ENCODE data around the gene ASTN2.

ASTN2 gene

DNA sequence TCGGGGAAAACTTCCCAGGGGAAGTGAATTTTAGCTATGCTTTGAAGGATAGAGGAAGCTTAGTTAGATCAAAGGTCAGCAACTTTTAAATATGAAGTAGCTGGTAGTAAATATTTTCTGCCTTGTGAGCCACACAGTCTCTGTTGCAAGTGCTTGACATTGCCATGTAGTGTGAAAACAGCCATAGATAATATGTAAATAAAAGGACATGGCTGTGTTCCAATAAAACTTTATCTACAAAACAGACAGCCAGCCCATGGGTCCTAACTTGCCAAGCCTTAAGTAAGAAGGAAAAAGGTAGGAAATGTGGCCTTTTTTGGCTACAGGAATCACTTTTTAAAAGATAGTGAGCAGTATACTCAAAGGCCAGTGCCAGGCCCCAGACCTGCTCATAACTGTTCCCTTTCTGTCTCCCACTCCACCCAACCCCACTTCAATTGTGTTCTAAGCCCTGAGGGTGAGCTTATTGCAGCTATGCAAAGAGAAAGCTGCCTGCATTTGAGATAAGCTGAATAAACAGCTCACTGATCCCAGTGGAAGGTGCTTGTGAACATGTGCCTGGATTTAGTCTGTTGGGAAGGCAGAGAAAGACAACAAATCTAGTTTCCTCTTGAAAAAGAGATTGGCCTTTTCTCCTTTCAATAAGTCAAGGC is 840.7 kb downstream of the ASTN2 start:
- no peak for DNase-seq (ENCODE audit: low read depth, low spot score)

DNA sequence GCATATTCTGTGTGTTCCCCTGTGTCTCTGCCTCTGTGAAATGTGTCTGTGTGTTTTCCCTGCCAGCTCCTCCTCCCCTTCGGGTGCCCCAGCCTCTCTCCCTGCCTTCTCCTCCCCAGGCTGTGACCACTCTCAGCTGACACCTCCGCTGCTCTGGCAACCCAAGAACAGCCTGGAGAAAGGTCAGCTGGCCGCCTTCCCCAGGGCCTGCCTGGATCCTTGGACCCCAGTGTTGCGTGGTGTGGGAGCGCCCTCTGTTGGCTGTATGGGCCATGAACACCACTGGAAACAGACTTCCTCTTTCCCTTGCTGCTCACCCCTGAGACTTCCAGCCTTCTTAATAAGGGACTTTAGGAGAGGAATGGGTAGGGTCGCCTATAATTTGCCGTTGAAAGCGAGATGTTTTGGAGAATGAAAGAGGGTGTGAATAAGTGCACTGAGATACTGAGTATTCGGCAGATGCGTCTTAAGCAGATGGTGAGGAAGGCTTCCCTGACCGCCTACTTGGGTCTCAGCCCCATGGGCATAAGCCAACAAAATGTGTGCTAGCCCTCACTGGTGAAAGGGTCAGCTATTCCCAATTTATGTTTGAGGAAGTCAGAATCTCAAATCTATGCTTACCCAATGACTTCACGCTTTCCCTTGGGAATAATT is 842.6 kb downstream of the ASTN2 start:
- peak; percentile 67 for DNase-seq (ENCODE audit: low read depth, low spot score)

DNA sequence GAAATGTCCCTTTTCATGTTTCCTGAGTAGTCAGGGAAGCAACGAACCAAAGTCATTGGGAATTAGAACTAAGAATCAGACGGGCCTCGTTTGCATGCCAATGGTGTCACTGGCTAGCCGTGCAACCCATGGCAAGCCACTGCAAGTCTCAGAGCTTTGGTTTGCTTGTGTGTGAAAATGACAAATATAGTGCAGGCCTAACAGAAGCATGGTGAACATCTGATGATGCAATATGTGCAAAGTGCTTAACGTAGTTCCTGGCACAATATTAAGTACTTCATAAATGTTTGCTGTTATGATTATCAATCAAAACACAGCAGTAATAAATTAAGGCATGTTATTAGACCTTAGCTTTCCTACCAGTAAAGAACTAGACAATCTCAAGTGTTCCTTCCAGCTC is 845.7 kb downstream of the ASTN2 start:
- DNase-seq (ENCODE audit: low read depth, low spot score): no peak

DNA sequence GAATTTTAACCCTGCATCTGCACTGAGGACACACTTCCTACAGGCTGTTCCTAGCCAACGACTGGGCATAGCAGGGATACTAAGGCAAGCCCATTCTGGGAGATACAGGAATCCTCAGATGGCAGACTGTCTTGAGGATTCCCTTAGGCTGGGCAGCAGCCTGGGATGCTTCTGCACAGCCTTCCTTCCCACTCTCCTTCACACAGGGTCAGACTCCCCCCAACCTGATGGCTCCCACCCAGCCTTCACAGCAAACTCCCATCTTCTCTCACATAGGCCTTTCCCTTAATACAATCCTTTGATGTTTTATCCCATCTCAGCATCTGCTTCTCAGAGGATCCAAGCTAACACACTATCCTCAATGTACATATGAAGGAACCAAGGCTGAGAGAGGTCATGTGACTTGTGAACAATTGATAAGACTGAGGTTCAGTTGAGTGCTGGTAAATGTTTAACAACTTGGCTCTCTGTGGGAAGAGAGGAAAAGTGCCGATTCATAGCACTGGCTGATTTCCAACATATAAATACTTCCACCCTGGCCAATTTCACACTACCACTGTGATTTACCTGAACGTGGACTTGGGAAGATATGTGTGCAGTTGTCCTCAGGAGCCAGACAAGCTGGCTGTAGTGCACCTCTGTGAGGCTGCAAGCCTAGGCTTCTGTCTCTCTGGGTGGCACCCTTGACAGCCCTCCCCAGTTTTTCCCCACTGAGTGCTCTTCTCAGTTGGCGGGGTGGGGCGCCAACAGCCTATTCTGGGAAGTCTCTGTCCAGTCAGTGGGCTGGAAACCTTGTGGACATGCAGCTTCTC is 848.0 kb downstream of the ASTN2 start:
- DNase-seq (ENCODE audit: low read depth, low spot score): no peak

DNA sequence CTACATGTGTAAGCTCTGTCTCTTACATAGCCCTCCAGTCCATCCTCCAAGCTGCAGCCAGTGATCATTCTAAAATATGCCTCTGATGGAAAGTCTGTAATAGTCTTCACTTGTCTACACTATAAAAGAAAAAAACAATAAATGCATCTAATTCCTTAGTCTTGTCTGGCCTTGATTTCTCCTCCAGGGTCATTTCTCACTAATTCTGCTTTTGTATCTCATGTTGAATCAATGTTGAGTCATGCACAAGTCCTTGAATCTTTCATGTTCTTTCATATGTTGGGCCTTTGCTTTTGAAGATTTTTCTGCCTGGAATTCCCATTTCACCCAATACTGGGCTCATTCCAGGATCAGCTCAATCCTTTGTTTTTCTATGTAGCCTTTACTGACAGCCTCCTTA is 848.9 kb downstream of the ASTN2 start:
- no peak for DNase-seq (ENCODE audit: low read depth, low spot score)

DNA sequence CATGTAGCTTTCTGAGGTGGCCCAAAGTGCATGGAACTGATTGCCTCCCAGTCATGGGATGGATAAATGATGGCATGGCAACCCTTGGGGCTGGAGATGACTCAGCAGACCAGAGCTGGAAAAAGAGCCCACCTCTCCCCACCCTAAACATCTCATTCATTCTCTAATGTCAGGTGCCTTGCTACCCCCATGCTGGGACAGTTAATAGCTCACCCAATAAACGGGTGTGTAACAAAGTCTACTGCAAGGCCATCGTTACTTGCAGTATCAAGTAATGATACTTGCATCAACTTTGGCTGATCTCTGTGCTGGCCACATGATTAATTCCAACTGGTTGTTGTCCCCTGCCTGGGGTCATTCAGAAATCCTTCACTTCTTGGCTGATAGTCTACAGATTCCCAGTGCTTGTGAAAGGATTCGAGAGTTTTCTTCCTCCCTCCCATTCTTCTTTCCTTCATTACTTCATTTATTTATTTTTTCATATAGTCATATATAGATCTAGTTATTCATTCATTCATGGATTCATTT is 850.5 kb downstream of the ASTN2 start:
- no peak for DNase-seq (ENCODE audit: low read depth, low spot score)

DNA sequence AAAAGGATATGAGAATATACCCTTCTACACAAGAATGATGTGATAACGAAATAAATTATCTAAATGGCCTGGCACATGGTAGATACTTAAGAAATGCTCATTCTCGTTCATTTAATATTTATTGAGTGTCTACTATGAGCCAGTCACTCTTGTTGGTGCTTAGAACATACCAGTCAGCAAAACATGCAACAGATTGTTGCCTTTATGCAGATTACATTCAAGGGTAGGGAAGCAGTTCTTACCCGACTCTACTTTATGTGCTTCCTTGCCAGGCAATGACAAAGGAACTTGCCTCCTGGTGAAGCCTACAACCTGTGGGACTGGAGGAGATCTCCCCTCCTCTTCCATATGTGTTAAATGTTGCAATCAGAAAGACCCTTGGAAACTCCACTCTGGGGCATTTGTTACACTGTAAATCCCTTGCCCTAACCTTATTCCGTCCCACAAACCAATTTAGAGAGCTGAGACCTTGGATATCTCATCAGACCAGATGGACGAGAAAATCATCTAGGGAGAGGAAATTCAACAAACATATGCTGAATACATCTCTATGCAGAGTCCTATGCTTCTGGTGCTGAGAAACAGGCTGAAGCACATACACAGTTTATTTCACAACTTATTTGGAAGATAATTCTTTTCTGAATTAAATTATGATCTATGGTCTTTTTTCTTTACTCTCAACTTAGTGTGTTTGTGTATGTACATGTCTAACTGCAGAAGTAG is 855.9 kb downstream of the ASTN2 start:
- no peak for DNase-seq (ENCODE audit: low read depth, low spot score)

DNA sequence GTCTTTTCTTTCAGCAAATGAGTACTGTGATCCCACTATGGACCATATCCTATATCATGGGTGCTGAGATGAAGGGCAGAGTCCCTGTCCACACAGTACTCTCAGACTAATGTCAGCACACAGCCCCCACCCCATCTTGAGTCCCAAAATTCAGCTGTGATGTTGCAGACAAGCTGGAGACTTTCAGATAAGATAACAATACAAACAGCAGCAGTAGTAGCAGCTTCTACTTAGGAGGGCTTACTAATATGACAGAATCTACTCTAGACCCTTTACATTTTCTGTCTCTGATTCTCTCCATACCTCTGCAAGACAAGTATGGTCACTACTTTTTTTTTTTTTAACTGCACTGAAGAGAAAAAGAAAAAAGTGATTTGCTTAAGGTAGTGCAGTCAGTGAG is 856.8 kb downstream of the ASTN2 start:
- DNase-seq (ENCODE audit: low read depth, low spot score): no peak

DNA sequence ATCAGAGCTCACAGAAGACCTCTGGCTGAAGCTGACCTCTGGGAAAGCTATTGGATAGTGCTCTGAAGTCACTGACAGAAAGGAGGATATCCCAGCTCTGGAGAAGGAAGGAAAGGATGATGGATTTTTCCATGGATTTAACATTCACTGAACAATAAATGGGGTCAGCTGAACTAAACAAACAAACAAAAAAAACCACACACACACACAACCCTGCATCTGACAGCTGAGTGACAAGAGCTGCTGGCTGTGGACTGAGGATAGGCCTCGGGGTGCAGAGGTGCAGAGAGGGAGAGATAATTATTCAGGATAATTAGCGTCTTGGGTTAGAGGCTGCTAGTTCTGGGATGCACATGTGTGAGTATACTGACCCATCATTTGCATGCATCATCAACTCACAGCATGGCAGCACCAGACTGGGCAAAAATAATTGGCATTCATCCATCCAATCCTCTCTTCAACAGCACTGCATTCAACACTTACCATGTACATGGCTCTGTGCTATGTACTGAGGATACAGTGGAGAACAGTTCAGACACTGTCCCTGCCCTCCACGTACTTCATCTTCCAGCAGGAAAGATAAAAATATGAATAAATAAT is 859.2 kb downstream of the ASTN2 start:
- DNase-seq (ENCODE audit: low read depth, low spot score): no peak

DNA sequence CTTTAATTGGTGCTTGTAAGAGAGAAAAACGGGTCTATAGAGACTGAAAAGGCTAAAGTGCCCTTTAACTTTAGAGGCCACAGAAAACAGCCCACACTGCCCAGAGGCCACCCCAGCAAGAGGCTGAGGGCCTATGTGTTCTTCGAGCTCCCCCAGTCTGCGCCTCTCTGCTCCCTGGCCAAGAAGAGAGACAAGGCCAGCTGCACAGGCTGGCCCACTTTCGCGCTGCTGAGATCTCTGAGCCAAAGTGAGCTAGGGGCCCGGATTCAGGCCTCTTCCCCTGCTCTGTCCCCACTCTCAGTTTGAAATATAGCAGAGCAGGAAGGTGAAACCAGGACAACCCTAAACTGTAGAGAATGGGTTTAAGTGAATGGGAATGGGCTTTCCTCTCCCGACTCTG is 859.7 kb downstream of the ASTN2 start:
- no peak for DNase-seq (ENCODE audit: low read depth, low spot score)

DNA sequence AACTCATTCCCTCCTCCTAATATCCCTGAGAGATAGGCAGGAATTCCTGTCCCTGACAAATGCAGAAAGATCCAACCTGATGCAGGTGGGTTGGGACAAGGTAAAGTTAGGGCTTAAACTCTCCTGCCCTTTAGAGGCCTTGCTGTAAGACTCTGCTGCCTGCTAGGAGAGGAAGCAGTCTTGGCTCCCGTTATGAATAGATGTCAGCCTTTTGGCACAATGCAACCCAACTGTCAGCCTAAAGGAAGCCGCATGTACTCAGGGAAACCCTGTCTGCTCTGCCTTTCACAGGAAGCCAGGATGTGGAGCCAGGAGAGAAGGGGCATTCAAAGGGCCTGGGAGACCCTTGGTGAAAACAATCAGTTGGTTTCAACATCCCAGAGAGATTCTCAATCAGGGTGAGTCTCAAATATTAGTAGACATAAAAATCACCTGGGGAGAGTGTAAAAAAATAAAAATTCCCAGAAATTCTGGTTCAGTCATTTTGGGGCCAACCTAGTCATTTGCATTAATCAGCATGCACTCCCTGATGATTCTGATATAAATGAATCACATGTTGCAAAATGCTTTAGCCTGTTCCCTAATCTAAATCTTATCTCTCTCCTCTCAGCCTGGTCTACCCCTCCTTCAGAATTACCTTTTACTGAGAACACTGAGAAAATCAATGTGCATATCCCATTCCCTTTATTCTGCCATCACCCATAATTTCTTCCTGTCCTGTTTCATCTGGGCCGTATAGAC is 864.0 kb downstream of the ASTN2 start:
- DNase-seq (ENCODE audit: low read depth, low spot score): no peak

DNA sequence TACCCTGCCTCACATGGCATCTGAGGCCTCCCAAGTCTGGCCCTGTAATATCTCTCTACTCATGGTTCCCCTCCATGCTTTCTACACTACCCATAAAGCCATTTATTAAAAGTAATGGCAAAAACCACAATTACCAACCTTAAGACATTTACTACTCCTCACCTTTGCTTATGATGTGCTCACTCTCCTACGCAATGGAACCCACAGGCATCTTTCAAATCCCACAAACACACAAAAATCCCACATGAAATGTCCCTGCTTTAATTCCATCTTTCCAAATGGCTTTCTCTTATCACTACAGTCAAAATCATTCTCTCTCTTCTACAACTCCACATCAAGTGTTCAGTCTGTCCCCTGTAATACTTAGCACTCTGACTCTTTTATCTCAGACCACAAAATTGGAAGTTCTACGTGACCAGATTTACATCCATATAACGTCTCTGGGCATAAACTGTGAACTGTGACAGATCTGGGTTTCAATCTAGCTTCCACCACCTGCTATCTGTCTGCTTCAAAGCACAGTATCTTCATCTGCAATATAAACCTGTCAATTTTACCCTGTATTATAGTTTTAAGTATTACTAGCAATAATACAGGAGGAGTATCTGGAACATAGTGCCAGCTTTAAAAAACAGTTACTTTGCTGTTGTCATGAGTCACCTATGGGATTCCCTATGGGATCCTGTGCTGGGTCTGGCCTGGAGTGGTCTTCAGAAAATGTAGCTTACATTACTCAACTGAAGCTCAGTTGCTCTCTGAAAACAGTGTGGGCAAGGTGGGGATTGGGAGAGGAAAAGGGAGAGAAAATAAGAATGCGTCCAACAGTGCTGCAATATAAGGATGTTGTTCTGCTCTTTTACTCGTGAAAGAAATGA is 864.8 kb downstream of the ASTN2 start:
- DNase-seq (ENCODE audit: low read depth, low spot score): no peak

DNA sequence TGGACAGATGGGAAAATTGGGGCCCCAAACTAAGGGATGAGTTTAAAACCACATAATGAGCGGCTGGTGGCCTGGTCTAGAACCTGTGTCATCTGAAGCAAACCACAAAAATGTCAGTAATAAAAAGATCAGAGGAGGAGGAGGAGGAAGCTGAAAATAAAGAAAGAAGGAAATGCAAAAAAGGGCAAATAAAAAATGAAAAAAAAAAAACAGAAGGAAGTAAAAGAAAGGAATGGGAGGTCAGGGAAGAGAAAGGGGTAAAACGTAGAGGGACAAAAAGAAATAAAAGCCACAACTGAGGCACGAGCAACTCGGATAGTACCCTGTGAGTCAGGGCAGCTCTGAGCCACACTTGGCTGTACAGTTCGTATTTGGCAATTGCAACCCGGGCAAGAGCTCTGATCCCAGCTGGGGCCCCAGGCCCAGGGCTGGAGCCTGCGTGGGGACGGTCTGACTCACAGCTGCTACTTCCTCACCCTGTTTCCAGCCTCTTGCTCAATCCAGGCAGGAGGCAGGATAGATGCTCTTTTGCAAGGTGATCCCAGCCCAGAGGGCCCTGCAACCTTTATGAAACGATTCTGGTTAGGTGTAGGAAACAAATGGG is 865.7 kb downstream of the ASTN2 start:
- peak; percentile 85 for DNase-seq (ENCODE audit: low read depth, low spot score)

DNA sequence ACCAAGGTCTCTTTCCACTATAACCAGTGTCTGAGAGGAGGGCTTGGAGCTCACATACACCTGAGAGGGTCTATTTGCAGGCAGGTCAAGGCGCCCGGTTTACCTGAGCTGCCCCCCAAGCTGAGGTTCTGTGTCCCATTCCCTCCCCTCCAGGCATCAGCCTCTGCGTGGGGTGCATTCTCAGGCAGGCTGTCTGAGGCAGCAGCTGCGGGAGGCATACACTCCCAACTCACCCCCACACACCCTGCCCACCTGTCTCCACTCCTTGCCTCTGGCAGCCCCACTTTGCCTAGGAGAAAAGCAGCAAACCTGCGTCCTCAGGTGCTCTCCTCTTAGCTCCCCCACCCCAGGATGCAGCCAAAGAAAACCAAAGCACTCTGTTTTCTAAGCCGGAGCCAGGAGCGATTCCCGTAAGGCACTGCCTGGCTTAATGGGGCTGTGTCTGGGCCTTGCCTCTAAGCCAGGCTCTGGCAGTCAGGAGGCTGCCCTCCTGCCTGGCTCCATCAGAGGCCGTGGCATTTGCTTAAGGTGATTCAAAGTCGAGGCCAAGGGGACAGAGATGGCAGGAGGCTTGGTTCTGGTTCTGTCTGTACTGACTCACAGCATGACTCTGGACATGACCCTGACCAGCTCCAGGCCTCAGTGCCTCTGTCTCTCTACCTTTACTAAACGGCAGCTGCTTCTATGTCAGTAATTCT is 867.0 kb downstream of the ASTN2 start:
- no peak for DNase-seq (ENCODE audit: low read depth, low spot score)

DNA sequence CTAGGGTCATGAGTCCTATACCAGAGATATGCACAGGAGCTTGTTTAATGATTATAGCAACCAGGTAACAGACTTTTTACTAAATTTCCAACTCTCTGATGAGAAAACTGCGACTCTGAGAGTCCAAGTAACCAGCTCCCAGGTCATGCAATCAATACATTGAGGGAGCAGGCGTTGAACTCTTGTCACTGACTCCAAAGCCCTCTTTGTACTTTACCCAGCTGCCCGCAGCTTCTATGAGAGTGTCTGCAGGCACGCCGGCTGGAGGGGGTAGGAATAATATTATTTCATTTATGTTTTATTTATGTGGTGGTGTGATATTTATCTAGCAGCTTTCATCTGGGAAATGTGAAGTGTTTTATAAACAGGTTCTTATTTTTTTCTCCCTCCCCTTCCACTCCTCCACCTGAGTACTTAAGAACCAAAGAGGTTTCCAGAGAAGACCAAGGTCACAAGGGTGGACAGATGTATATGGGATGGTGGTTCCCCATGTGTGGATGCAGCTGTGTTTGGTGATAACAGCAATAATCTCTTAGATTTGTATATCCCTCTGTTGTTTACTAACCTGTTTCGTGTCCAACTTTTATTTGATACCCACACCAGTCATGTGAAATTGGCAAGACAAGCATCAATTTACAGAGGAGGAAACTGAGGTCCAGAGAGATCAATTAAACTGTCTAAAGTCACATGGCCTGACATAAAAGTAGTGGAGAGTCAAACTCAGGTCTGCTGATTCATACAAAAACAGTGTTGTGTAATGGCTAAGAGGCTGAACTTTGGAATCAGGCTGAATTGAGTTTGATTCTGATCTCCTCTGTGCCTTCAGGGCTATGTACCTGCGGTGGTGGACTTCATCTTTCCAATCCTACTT is 867.9 kb downstream of the ASTN2 start:
- DNase-seq (ENCODE audit: low read depth, low spot score): peak; percentile 31

DNA sequence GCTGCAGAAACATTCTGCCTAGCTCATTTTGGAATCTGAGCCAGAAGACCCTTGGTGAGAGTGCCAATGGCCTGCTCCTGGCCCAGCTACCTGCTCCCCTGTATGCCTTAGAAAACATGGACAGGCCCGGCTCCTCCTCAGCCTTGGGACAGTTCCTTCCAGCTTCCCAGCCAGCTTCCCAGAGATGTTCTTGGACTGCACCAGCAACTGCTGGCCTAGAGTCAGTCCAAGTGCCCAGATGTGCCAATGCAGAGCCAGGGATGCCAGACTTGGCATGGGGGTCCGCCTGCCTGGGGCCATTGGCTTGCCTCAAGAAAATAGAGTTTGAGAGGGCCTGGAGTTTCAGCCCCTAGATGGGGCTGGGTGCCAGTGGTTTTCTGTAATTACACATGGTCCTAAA is 870.0 kb downstream of the ASTN2 start:
- no peak for DNase-seq (ENCODE audit: low read depth, low spot score)

DNA sequence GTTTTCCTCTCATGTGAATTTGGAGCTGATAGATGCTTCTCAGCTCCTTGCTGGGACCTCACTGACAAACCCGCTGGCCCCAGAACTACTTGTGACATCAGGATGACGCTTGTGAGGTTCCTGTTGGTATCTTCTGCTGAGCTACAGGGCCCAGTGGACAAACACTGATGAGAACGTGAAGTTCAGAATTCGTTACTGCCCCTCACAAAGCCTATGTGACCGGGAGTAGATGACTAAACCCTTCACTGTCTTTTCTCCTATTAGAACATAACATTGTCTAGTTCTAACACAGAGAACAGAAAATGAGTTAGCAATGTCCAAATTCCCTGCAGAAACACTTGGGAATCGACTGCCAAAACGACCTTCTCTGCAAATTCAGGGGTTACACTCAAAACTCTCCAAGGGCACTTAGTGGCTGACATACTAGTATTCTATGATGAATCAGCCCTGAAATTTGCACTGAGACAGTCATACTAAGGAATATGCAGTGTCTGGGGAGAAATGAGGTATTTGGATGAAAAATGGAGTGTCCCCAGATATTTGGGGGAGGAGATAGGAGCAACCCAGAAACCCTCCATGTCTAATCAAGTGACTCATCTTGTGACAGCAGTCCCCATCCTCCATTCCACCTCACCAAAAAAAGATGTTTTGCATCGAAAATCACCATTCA is 871.0 kb downstream of the ASTN2 start:
- no peak for DNase-seq (ENCODE audit: low read depth, low spot score)
